ENCODE data around the gene RBM6. TPM values are rescaled to one million over a fixed set of nuclear protein-coding genes. Genes with fewer than 3 reads are reported as not detected.

Gene RBM6
- polyA plus RNA-seq, 1 of the 3 experiments (the other 2 are of a cell fraction), result 67.4 TPM

DNA sequence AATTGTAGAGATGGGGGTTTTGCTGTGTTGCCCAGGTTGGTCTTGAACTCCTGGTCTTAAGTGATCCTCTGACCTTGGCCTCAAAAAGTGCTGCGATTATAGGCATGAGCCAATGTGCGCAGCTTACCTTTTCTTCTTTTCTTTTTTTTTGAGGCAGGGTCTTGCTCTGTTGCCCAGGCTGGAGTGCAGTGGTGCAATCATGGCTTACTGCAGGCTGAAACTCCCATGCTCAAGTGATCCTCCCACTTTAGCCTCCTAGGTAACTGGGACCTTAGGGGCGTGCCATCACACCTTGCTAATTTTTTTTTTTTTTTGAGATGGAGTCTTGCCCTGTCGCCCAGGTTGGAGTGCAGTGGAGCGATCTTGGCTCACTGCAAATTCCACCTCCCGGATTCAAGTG lies 13.0 kb downstream of the RBM6 start:
- POLR2A ChIA-PET, result interaction anchor here (2.6 kb wide), 1 partner anchor 13 kb away, joined by 6 read pairs; the partner anchor contains the start of gene RBM6
- H3K9me3 ChIP-seq, result no peaks in the 10 kb centered on the region
- no peaks in the 10 kb centered on the region for H3K27me3 ChIP-seq (ENCODE audit: insufficient read depth)
- peaks cover 17% of the 10 kb centered on the region for H3F3A ChIP-seq (replicated peaks; ENCODE audit: insufficient read depth)
- peaks cover 100% of the 10 kb centered on the region for H3K79me2 ChIP-seq (ENCODE audit: insufficient read depth)
- H3K4me1 ChIP-seq (ENCODE audit: control insufficient read depth in 1 of 2, insufficient read depth in 2 of 2, low read depth in 1 of 2, low read length in 1 of 2), result no peaks in the 10 kb centered on the region
- H2AFZ ChIP-seq (ENCODE audit: low read depth), result no peak overlapping the region
- H3K9ac ChIP-seq, result no peak overlapping the region
- no peaks in the 10 kb centered on the region for H3K36me3 ChIP-seq (replicated peaks in 1 of 2; ENCODE audit: control insufficient read depth in 1 of 2, insufficient read depth in 2 of 2, low read length in 1 of 2)
- H3K4me3 ChIP-seq (ENCODE audit: low read depth in 2 of 2, low read length in 1 of 2), result no peak overlapping the region
- no peak overlapping the region for H3K4me2 ChIP-seq
- H3K9me2 ChIP-seq, result no peaks in the 10 kb centered on the region
- CTCF ChIA-PET, result no interaction called here
- peaks cover 87% of the 10 kb centered on the region for H4K20me1 ChIP-seq (ENCODE audit: insufficient read depth)
- TF ChIP-seq JUND (IDR thresholded peaks at IDR 0.05) (no peak), FOSL2 (IDR thresholded peaks at IDR 0.05; ENCODE audit: borderline replicate concordance, low read depth) (no peak), RFX5 (IDR thresholded peaks at IDR 0.05; ENCODE audit: low read length) (no peak), ELF1 (IDR thresholded peaks at IDR 0.05) (no peak), FOXJ3 (CRISPR knock-in tag; IDR thresholded peaks at IDR 0.05) (no peak), ZBTB33 (IDR thresholded peaks at IDR 0.05; ENCODE audit: borderline replicate concordance, low read depth) (no peak), MXI1 (IDR thresholded peaks at IDR 0.05; ENCODE audit: low read depth, low read length) (no peak)
- H3K27ac ChIP-seq (ENCODE audit: low read depth in 2 of 2, low read length in 1 of 2), result no peak overlapping the region
- 96% methylated on average over 6 of the region's 6 CpGs for WGBS (ENCODE audit: low lambda C conversion rate)
- DNase-seq, result no peak

DNA sequence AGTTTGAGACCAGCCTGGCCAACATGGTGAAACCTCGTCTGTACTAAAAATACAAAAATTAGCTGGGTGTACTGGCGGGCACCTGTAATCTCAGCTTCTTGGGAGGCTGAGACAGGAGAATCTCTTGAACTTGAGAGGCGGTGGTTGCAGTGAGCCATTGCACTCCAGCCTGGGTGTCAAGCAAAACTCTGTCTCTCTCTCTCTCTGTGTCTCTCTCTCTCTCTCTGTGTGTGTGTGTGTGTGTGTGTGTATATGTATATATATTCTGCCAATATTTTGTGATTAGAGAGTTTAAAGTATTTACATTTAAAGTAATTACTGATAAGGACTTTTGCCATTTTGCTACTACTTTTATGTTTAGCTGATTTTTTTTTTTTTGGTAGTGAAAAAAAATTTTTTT lies 15.7 kb downstream of the RBM6 start:
- no peak for TF ChIP-seq MAX (IDR thresholded peaks at IDR 0.05; ENCODE audit: low read depth)
- TF ChIP-seq FOXM1 (IDR thresholded peaks at IDR 0.05; ENCODE audit: low read depth), result no peak
- TF ChIP-seq USF1 (IDR thresholded peaks at IDR 0.05; ENCODE audit: borderline replicate concordance, low read depth), result no peak
- no peak for TF ChIP-seq RAD21 (IDR thresholded peaks at IDR 0.05; ENCODE audit: low read length)
- no peak for TF ChIP-seq EZH2phosphoT487 (IDR thresholded peaks at IDR 0.05; ENCODE audit: borderline replicate concordance, low read depth)
- TF ChIP-seq SMC3 (IDR thresholded peaks at IDR 0.05; ENCODE audit: low read depth, low read length), result no peak
- TF ChIP-seq RXRA (IDR thresholded peaks at IDR 0.05; ENCODE audit: borderline replicate concordance, low read depth), result no peak
- TF ChIP-seq TEAD4 (IDR thresholded peaks at IDR 0.05; ENCODE audit: borderline replicate concordance, insufficient read depth), result no peak
- no peak for TF ChIP-seq EP300 (IDR thresholded peaks at IDR 0.05; ENCODE audit: borderline replicate concordance in 1 of 2, low read depth in 1 of 2, low read length in 1 of 2)
- no peak for TF ChIP-seq POLR2AphosphoS5 (IDR thresholded peaks at IDR 0.05; ENCODE audit: low read depth, low read length)
- TF ChIP-seq GABPA (IDR thresholded peaks at IDR 0.05; ENCODE audit: low read depth), result no peak
- TF ChIP-seq CHD2 (IDR thresholded peaks at IDR 0.05; ENCODE audit: low read length, partially characterized antibody), result no peak
- no peak for TF ChIP-seq RCOR1 (IDR thresholded peaks at IDR 0.05; ENCODE audit: low read length)
- TF ChIP-seq RFX5 (IDR thresholded peaks at IDR 0.05; ENCODE audit: low read length), result no peak
- no peak for TF ChIP-seq YY1 (IDR thresholded peaks at IDR 0.05; ENCODE audit: low read depth)
- no peak for TF ChIP-seq NRF1 (IDR thresholded peaks at IDR 0.05; ENCODE audit: low read depth, low read length)
- TF ChIP-seq FOXJ3 (CRISPR knock-in tag; IDR thresholded peaks at IDR 0.05), result no peak
- TF ChIP-seq FOSL2 (IDR thresholded peaks at IDR 0.05; ENCODE audit: borderline replicate concordance, low read depth), result no peak
- DNase-seq, result no peak
- H3K9ac ChIP-seq, result no peak overlapping the region
- H3K9me2 ChIP-seq, result no peaks in the 10 kb centered on the region
- peaks cover 100% of the 10 kb centered on the region for H3K79me2 ChIP-seq (ENCODE audit: insufficient read depth)
- H3K9me3 ChIP-seq, result no peaks in the 10 kb centered on the region
- no peaks in the 10 kb centered on the region for H3K27me3 ChIP-seq (ENCODE audit: insufficient read depth)
- WGBS (ENCODE audit: low lambda C conversion rate), result 92% methylated on average over 3 of the region's 3 CpGs
- H4K20me1 ChIP-seq (ENCODE audit: insufficient read depth), result peaks cover 81% of the 10 kb centered on the region
- peaks cover 4% of the 10 kb centered on the region for H3F3A ChIP-seq (replicated peaks; ENCODE audit: insufficient read depth)
- CTCF ChIA-PET, result interaction anchor here (1.2 to 2.7 kb wide), 4 partner anchors 8 to 180 kb away, joined by 4 to 9 read pairs (median 6); partner anchors contain the start of gene RBM6
- no peak overlapping the region for H3K4me3 ChIP-seq (ENCODE audit: low read depth in 2 of 2, low read length in 1 of 2)
- H3K36me3 ChIP-seq (replicated peaks in 1 of 2; ENCODE audit: control insufficient read depth in 1 of 2, insufficient read depth in 2 of 2, low read length in 1 of 2), result no peaks in the 10 kb centered on the region
- H3K4me2 ChIP-seq, result no peak overlapping the region
- no peak overlapping the region for H2AFZ ChIP-seq (ENCODE audit: low read depth)
- POLR2A ChIA-PET, result interaction anchor here (0.6 kb wide), 1 partner anchor 98 kb away, joined by 3 read pairs; no protein-coding TSS in a partner anchor
- no peak overlapping the region for H3K27ac ChIP-seq (ENCODE audit: low read depth in 2 of 2, low read length in 1 of 2)
- H3K4me1 ChIP-seq (ENCODE audit: control insufficient read depth in 1 of 2, insufficient read depth in 2 of 2, low read depth in 1 of 2, low read length in 1 of 2), result no peaks in the 10 kb centered on the region
